OCI-LY3 (cell line): Measurements from ENCODE around the gene TRPV6.

ENCODE experiments used
- EZH2phosphoT487 ChIP-seq: fragments of 200-600 bp; shearing (Covaris generic); IDR thresholded peaks from 2 replicates; pipeline ENCODE4 v1.6.1; 2018; ENCODE audit warnings: antibody characterized with exemption, mixed run types, low read depth
- TF ChIP-seq, protein P1 (sequence below): fragments of 200-600, 300-600 bp; sonication (generic); IDR thresholded peaks from 2 replicates; pipeline ENCODE4 v1.5.1; 2014; ENCODE audit warnings: antibody characterized with exemption, low read length, low read depth

DNA sequence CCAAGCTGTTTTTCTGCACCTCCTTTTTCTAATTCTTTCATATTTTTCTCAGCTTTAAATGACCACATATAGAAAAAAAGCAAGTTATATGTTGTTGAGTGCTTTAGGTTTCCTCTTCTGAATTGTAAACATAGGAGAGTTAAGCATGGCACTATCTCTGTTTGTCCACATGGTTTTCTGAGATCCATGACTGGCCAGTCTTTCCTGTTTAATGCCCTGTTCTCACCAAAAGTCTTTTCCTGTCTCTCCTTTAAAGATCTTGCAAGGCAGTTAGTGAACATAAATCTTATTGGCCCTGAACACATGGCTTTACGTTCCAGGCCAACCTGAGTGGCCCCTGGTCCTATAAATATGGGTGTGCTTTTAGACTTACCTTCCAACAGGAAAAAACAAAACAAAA lies 28.6 kb upstream of the TRPV6 start:
- TF ChIP-seq, protein P1, sequence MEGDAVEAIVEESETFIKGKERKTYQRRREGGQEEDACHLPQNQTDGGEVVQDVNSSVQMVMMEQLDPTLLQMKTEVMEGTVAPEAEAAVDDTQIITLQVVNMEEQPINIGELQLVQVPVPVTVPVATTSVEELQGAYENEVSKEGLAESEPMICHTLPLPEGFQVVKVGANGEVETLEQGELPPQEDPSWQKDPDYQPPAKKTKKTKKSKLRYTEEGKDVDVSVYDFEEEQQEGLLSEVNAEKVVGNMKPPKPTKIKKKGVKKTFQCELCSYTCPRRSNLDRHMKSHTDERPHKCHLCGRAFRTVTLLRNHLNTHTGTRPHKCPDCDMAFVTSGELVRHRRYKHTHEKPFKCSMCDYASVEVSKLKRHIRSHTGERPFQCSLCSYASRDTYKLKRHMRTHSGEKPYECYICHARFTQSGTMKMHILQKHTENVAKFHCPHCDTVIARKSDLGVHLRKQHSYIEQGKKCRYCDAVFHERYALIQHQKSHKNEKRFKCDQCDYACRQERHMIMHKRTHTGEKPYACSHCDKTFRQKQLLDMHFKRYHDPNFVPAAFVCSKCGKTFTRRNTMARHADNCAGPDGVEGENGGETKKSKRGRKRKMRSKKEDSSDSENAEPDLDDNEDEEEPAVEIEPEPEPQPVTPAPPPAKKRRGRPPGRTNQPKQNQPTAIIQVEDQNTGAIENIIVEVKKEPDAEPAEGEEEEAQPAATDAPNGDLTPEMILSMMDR = no peak
- no peak for TF ChIP-seq EZH2phosphoT487
